Measurements from ENCODE around the gene UGT1A10. TPM values are rescaled to one million over a fixed set of nuclear protein-coding genes. Genes with fewer than 3 reads are reported as not detected.
"Not testable (repeated sequence)": the region's sequence is repeated elsewhere in the genome, so short reads cannot be mapped to it uniquely, and the experiment has no call there.

UGT1A10 gene
- total RNA-seq, 1 donor: not detected

GRCh38 chr2:233604826-233605225 is 31.4 kb upstream of the UGT1A10 start:
- Histone ChIP-seq H2AFZ (ENCODE audit: low read length) (no peak overlapping the region), H3K36me3 (ENCODE audit: insufficient read depth, low read length) (no peaks in the 10 kb centered on the region), H3K4me1 (ENCODE audit: insufficient read depth, low read length) (no peaks in the 10 kb centered on the region), H4K20me1 (ENCODE audit: insufficient read depth, low read length) (no peaks in the 10 kb centered on the region), H3K4me3 (ENCODE audit: insufficient read depth, low read length) (no peak overlapping the region), H3K9me3 (ENCODE audit: low read depth, low read length) (no peaks in the 10 kb centered on the region), H3K79me2 (ENCODE audit: insufficient read depth, low read length) (no peaks in the 10 kb centered on the region), H3K27me3 (ENCODE audit: insufficient read depth, low read length) (no peaks in the 10 kb centered on the region), H3K27ac (ENCODE audit: low read depth, low read length) (no peak overlapping the region), H3K4me2 (ENCODE audit: insufficient read depth, low read length) (no peak overlapping the region)
- DNase-seq (ENCODE audit: insufficient read length, low spot score, missing footprints): no peak
- no peak for TF ChIP-seq CTCF (IDR thresholded peaks at IDR 0.05; ENCODE audit: extremely low read depth, low read depth, low read length)

GRCh38 chr2:233605680-233606079 is 30.6 kb upstream of the UGT1A10 start:
- no peak for TF ChIP-seq CTCF (IDR thresholded peaks at IDR 0.05; ENCODE audit: extremely low read depth, low read depth, low read length)
- Histone ChIP-seq H3K79me2 (ENCODE audit: insufficient read depth, low read length) (no peaks in the 10 kb centered on the region), H2AFZ (ENCODE audit: low read length) (no peak overlapping the region), H3K4me2 (ENCODE audit: insufficient read depth, low read length) (no peak overlapping the region), H3K4me3 (ENCODE audit: insufficient read depth, low read length) (no peak overlapping the region), H4K20me1 (ENCODE audit: insufficient read depth, low read length) (no peaks in the 10 kb centered on the region), H3K9me3 (ENCODE audit: low read depth, low read length) (no peaks in the 10 kb centered on the region), H3K36me3 (ENCODE audit: insufficient read depth, low read length) (no peaks in the 10 kb centered on the region), H3K27me3 (ENCODE audit: insufficient read depth, low read length) (no peaks in the 10 kb centered on the region), H3K4me1 (ENCODE audit: insufficient read depth, low read length) (no peaks in the 10 kb centered on the region), H3K27ac (ENCODE audit: low read depth, low read length) (no peak overlapping the region)
- DNase-seq (ENCODE audit: insufficient read length, low spot score, missing footprints): no peak

GRCh38 chr2:233611284-233611683 is 25.0 kb upstream of the UGT1A10 start:
- H3K27me3 ChIP-seq (ENCODE audit: insufficient read depth, low read length): no peaks in the 10 kb centered on the region
- no peaks in the 10 kb centered on the region for H3K4me1 ChIP-seq (ENCODE audit: insufficient read depth, low read length)
- H3K4me2 ChIP-seq (ENCODE audit: insufficient read depth, low read length): no peak overlapping the region
- no peaks in the 10 kb centered on the region for H3K36me3 ChIP-seq (ENCODE audit: insufficient read depth, low read length)
- H3K79me2 ChIP-seq (ENCODE audit: insufficient read depth, low read length): no peaks in the 10 kb centered on the region
- H4K20me1 ChIP-seq (ENCODE audit: insufficient read depth, low read length): no peaks in the 10 kb centered on the region
- no peak for TF ChIP-seq CTCF (IDR thresholded peaks at IDR 0.05; ENCODE audit: extremely low read depth, low read depth, low read length)
- no peaks in the 10 kb centered on the region for H3K9me3 ChIP-seq (ENCODE audit: low read depth, low read length)
- DNase-seq (ENCODE audit: insufficient read length, low spot score, missing footprints): no peak
- no peak overlapping the region for H3K27ac ChIP-seq (ENCODE audit: low read depth, low read length)
- no peak overlapping the region for H2AFZ ChIP-seq (ENCODE audit: low read length)
- no peak overlapping the region for H3K4me3 ChIP-seq (ENCODE audit: insufficient read depth, low read length)

GRCh38 chr2:233617476-233617875 is 18.8 kb upstream of the UGT1A10 start, which contains the start of gene UGT1A8:
Gene UGT1A8 (plus strand): TSS chr2:233617633. CDS start chr2:233617708, 75 bp downstream.
- H2AFZ ChIP-seq (ENCODE audit: low read length); H3K36me3 ChIP-seq (ENCODE audit: insufficient read depth, low read length); H3K9me3 ChIP-seq (ENCODE audit: low read depth, low read length); H3K4me1 ChIP-seq (ENCODE audit: insufficient read depth, low read length); H3K79me2 ChIP-seq (ENCODE audit: insufficient read depth, low read length); DNase-seq (ENCODE audit: insufficient read length, low spot score, missing footprints); H4K20me1 ChIP-seq (ENCODE audit: insufficient read depth, low read length); H3K27ac ChIP-seq (ENCODE audit: low read depth, low read length); H3K4me2 ChIP-seq (ENCODE audit: insufficient read depth, low read length); H3K27me3 ChIP-seq (ENCODE audit: insufficient read depth, low read length); H3K4me3 ChIP-seq (ENCODE audit: insufficient read depth, low read length): not testable (repeated sequence)

Data from osteoblast (primary cell).